HUES6 (cell line): Measurements from ENCODE around the gene MZT2B.
"Not testable (repeated sequence)": the region's sequence is repeated elsewhere in the genome, so short reads cannot be mapped to it uniquely, and the experiment has no call there.

Experiments used
- H3K27ac ChIP-seq: 2 replicates; pipeline ENCODE4 v1.7.0; 2013; ENCODE audit warnings: low read depth, mild to moderate bottlenecking, low read length, inconsistent platforms
- H3K27me3 ChIP-seq: 2 replicates; pipeline ENCODE4 v1.6.1; 2013; ENCODE audit warnings: low read length; ENCODE audit not compliant: control insufficient read depth, insufficient read depth
- H3K36me3 ChIP-seq: 2 replicates; pipeline ENCODE4 v1.6.1; 2013; ENCODE audit warnings: low read length; ENCODE audit not compliant: control insufficient read depth, insufficient read depth
- H3K4me1 ChIP-seq: 2 replicates; pipeline ENCODE4 v1.6.1; 2013; ENCODE audit warnings: low read length; ENCODE audit not compliant: control insufficient read depth, insufficient read depth
- H3K4me3 ChIP-seq: 2 replicates; pipeline ENCODE4 v1.5.1; 2013; ENCODE audit warnings: low read depth, low read length
- H3K9ac ChIP-seq: one replicate; pipeline ENCODE4 v1.6.1; 2013; ENCODE audit warnings: mild to moderate bottlenecking, low read length
- H3K9me3 ChIP-seq: 2 replicates; pipeline ENCODE4 v1.6.1; 2013; ENCODE audit warnings: low read depth, low read length; ENCODE audit not compliant: control insufficient read depth, insufficient read depth

Gene MZT2B

DNA sequence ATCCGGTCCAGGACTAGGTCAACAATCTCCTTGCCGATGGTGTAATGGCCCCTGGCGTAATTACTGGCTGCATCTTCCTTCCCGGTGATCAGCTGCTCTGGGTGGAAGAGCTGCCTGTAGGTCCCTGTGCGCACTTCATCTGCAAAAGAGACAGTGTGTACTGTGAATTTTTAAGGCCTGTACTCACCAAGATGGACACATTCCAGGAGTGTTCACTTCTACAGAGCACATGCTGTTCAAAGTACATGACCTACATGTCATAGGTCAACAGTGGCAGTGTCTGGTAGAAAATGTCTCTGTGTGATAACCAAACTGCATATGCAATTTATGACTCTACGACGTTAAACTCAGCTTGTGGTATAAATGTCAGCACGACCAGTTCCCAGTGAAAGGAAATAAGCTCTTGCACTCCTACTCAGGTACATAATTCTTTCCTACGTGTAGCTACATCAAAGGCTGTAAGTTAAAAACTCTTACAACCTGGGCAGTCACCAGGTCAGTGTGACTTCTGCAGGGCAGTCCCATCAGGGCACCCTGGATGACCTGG lies 13.1 kb downstream of the MZT2B start:
- H3K27ac ChIP-seq, H3K36me3 ChIP-seq, H3K4me1 ChIP-seq, H3K27me3 ChIP-seq, H3K4me3 ChIP-seq, H3K9me3 ChIP-seq, H3K9ac ChIP-seq: not testable (repeated sequence)

- not testable (repeated sequence) for H3K36me3 ChIP-seq, H3K9me3 ChIP-seq, H3K4me1 ChIP-seq, H3K4me3 ChIP-seq, H3K9ac ChIP-seq, H3K27ac ChIP-seq, H3K27me3 ChIP-seq
Observed at GRCh38 chr2:130196052-130196451, 14.0 kb downstream of the MZT2B start.

DNA sequence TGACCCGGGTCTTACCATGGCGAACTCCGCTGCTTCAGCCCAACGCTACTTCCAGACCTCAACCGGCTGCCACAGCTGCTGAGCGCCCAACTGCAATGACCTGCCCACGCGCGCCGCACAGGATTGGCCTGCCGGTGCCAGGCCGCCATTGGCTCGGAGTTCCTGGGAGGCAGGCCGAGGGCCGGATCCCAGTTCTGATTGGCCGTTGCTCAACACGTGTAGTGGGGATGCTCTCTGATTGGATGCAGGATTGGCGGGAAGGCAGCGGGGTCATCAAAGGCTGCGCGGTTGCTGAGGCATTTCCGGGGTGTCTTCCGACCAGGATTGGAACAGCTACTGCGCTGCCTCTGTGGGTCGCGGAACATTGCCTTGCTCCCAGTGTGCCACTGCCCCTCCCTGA lies 16.3 kb downstream of the MZT2B start, which contains the start of gene TUBA3E:
Gene TUBA3E, minus strand, starts transcription at position 97 of the 400 bp plus-strand sequence. Its CDS starts 79 bp downstream, at position 18.
- H3K9me3 ChIP-seq, result no peaks in the 10 kb centered on the region
- H3K9ac ChIP-seq, result no peak within 1 kb of the TSS
- H3K4me3 ChIP-seq, result no peak within 1 kb of the TSS
- H3K27me3 ChIP-seq, result no peaks in the 10 kb centered on the region
- H3K36me3 ChIP-seq, result no peaks in the 10 kb centered on the region
- no peak within 1 kb of the TSS for H3K27ac ChIP-seq
- no peaks in the 10 kb centered on the region for H3K4me1 ChIP-seq

- H3K9ac ChIP-seq, H3K36me3 ChIP-seq, H3K4me1 ChIP-seq, H3K27ac ChIP-seq, H3K27me3 ChIP-seq, H3K9me3 ChIP-seq, H3K4me3 ChIP-seq: not testable (repeated sequence)
Observed at GRCh38 chr2:130202518-130202917, 20.5 kb downstream of the MZT2B start.

- not testable (repeated sequence) for H3K9me3 ChIP-seq, H3K4me1 ChIP-seq, H3K36me3 ChIP-seq, H3K27me3 ChIP-seq, H3K9ac ChIP-seq, H3K4me3 ChIP-seq, H3K27ac ChIP-seq
Observed at GRCh38 chr2:130203150-130203549, 21.1 kb downstream of the MZT2B start.

GRCh38 chr2:130207051-130207450 lies 25.0 kb downstream of the MZT2B start:
- H3K9ac ChIP-seq, H3K4me1 ChIP-seq, H3K4me3 ChIP-seq, H3K9me3 ChIP-seq, H3K27me3 ChIP-seq, H3K36me3 ChIP-seq, H3K27ac ChIP-seq: not testable (repeated sequence)

GRCh38 chr2:130219147-130219546 lies 37.1 kb downstream of the MZT2B start:
- H3K36me3 ChIP-seq, H3K9ac ChIP-seq, H3K4me1 ChIP-seq, H3K9me3 ChIP-seq, H3K27me3 ChIP-seq, H3K4me3 ChIP-seq, H3K27ac ChIP-seq: not testable (repeated sequence)

DNA sequence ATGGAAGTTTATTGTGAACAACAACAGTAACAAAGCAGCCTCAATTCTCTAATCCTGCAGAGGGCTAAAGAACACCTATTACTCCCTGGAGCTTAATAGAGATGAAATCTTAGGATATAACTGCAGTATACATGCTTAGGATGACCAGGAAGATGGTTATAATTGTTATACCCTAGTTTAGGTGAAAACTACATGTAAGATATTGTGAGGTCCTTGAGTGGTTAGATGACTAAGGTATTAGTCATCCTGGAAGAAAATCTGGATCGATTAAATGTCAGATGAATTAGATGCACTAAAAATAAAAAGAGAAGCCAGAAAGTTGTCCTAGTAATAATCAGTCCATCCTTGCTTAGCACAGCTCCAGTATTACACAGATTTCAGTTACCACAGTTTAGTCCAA lies 38.4 kb downstream of the MZT2B start:
- H3K27me3 ChIP-seq, H3K9me3 ChIP-seq, H3K4me1 ChIP-seq, H3K36me3 ChIP-seq, H3K9ac ChIP-seq, H3K27ac ChIP-seq, H3K4me3 ChIP-seq: not testable (repeated sequence)

DNA sequence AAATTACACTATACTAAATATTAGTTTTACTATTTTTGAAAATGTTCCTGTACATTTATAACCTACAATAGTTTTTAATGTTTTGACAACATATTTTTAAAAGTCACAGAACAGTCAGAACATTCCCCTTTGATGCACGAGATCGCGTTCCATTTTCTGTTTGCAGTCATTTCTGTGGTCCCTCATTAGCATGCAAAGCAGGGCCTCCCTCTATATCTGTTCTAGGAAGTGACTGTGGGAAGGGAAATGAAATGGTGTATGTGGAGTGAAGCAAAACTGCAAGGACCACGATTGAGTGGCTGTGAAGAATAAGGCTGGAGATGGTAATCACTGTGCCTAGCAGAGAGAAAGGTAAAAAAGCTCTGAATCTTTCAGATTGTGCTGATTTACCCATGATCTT lies 40.5 kb downstream of the MZT2B start:
- not testable (repeated sequence) for H3K9ac ChIP-seq

GRCh38 chr2:130228005-130228404 lies 45.9 kb downstream of the MZT2B start:
- not testable (repeated sequence) for H3K36me3 ChIP-seq, H3K4me3 ChIP-seq, H3K9me3 ChIP-seq, H3K9ac ChIP-seq, H3K4me1 ChIP-seq, H3K27me3 ChIP-seq, H3K27ac ChIP-seq

More for the DNA sequence above, 40.5 kb downstream of the MZT2B start:
- H3K27me3 ChIP-seq, H3K9me3 ChIP-seq, H3K36me3 ChIP-seq, H3K4me1 ChIP-seq, H3K4me3 ChIP-seq, H3K27ac ChIP-seq: not testable (repeated sequence)

GRCh38 chr2:130228467-130229160 lies 46.6 kb downstream of the MZT2B start:
- not testable (repeated sequence) for H3K4me3 ChIP-seq

DNA sequence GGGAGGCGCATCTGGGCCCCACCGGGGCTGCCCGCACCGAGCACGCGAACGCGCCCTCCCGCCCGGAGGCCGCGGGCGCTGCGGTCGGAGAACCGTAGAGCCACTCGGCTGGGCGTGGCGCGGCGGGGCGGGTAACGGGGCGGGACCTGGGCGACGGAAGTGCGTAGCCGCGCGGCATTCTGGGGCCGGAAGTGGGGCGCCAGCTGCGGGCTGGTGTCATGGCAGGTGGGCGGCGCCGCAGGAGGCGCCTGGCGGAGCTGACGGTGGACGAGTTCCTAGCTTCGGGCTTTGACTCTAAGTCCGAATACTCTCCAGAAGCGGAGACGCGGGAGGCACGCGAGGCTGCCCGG lies 47.1 kb downstream of the MZT2B start:
- H3K36me3 ChIP-seq, H3K9me3 ChIP-seq, H3K4me3 ChIP-seq, H3K27ac ChIP-seq, H3K9ac ChIP-seq, H3K27me3 ChIP-seq, H3K4me1 ChIP-seq: not testable (repeated sequence)

More at GRCh38 chr2:130228467-130229160, 46.6 kb downstream of the MZT2B start:
- H3K36me3 ChIP-seq, H3K27ac ChIP-seq, H3K9me3 ChIP-seq, H3K4me1 ChIP-seq, H3K9ac ChIP-seq, H3K27me3 ChIP-seq: not testable (repeated sequence)
